HepG2 (cell line): Measurements from ENCODE around the gene LYST. TPM values are rescaled to one million over a fixed set of nuclear protein-coding genes. Genes with fewer than 3 reads are reported as not detected.
"Not testable (repeated sequence)": the region's sequence is repeated elsewhere in the genome, so short reads cannot be mapped to it uniquely, and the experiment has no call there.

ENCODE experiments used
- ATAC-seq: fragments of 200-7000 bp; cut with Tn5 transposase; 3 replicates; pipeline ENCODE4 v1.9.1; 2020; ENCODE audit warnings: mild to moderate bottlenecking, moderate library complexity
- BruUV-seq: library from RNA; stranded (reverse); fragments of 400-500 nt; replicated peaks from 2 replicates; lab custom pipeline; 2021; lab: Mats Ljungman, UMichigan
- CTCF ChIA-PET: fragments of 300-600 bp; formaldehyde crosslinking; extraction: SDS; loops from one replicate; lab custom pipeline; 2021; ENCODE audit warnings: low total read pairs, inconsistent platforms, low intra/inter-chr PET ratio; lab: Yijun Ruan, JAX
- POLR2A ChIA-PET: fragments of 350-600 bp; sonication (Branson Sonifier 250); formaldehyde crosslinking; loops from one replicate; lab custom pipeline; 2020; ENCODE audit warnings: antibody characterized with exemption, inconsistent platforms; lab: Yijun Ruan, JAX
- DNase-seq: peaks from one replicate; pipeline ENCODE4 v3.0.0-alpha.2; 2015; ENCODE audit warnings: low spot score
- FAIRE-seq: peaks from 3 replicates; lab custom pipeline; 2011; peaks lifted over from hg19 to GRCh38; lab: Jason Lieb, UNC
- H2AFZ ChIP-seq: one replicate; pipeline ENCODE4 v1.6.1; 2011; ENCODE audit warnings: low read length, inconsistent platforms
- H3K27ac ChIP-seq: fragments of 300-600 bp; 3 replicates; pipeline ENCODE4 v1.8.0; 2011; ENCODE audit warnings: mixed run types, mild to moderate bottlenecking, mixed read lengths, low read length, inconsistent platforms; ENCODE audit not compliant: insufficient read depth; ENCODE audit errors: extremely low read length
- H3K27me3 ChIP-seq, 2 experiments: fragments of 200-600 bp in 1 of 2; 2 replicates in 1 of 2; 3 replicates in 1 of 2; pipeline versions ENCODE4 v1.6.0 to v1.8.0; 2011; ENCODE audit warnings: low read length in 2 of 2, mild to moderate bottlenecking in 2 of 2, moderate library complexity in 2 of 2, inconsistent platforms in 1 of 2; ENCODE audit not compliant: insufficient read depth in 2 of 2, control insufficient read depth in 1 of 2
- H3K36me3 ChIP-seq, 2 experiments: fragments of 200-600 bp in 1 of 2; replicated peaks in 1 of 2; 2 replicates in 1 of 2; 3 replicates in 1 of 2; pipeline versions ENCODE4 v1.5.1 to v1.8.0; 2011; ENCODE audit warnings: low read length in 2 of 2, inconsistent platforms in 1 of 2; ENCODE audit not compliant: insufficient read depth in 2 of 2, control insufficient read depth in 1 of 2
- H3K4me1 ChIP-seq: 2 replicates; pipeline ENCODE4 v1.5.1; 2012; ENCODE audit warnings: low read length, inconsistent platforms; ENCODE audit not compliant: insufficient read depth
- H3K4me2 ChIP-seq: 2 replicates; pipeline ENCODE4 v1.6.0; 2011; ENCODE audit warnings: low read depth, low read length, inconsistent platforms
- H3K4me3 ChIP-seq, 3 experiments: fragments of 200-600 bp in 1 of 3; sonication (generic), shearing (Covaris generic) in 1 of 3; replicated peaks in 1 of 3; 2 replicates each; pipeline ENCODE4 v1.5.1; 2011 to 2016; ENCODE audit warnings: low read length in 3 of 3, inconsistent platforms in 2 of 3, low read depth in 2 of 3, mild to moderate bottlenecking in 2 of 3, control low read depth in 1 of 3, mixed read lengths in 1 of 3; ENCODE audit not compliant: insufficient read depth in 1 of 3
- H3K79me2 ChIP-seq: one replicate; pipeline ENCODE4 v1.6.1; 2011; ENCODE audit warnings: low read length, inconsistent platforms; ENCODE audit not compliant: insufficient read depth
- H3K9ac ChIP-seq: 2 replicates; pipeline ENCODE4 v1.6.0; 2011; ENCODE audit warnings: mild to moderate bottlenecking, low read depth, low read length, inconsistent platforms; ENCODE audit not compliant: insufficient read depth
- H3K9me3 ChIP-seq: 2 replicates; pipeline ENCODE4 v1.5.1; 2012; ENCODE audit warnings: mild to moderate bottlenecking, low read length
- H4K20me1 ChIP-seq: 2 replicates; pipeline ENCODE4 v1.6.0; 2011; ENCODE audit warnings: inconsistent platforms, mild to moderate bottlenecking, low read length, moderate library complexity; ENCODE audit not compliant: insufficient read depth
- GATAD1 ChIP-seq: IDR thresholded peaks from 2 replicates; pipeline ENCODE4 v1.6.1; 2016; ENCODE audit warnings: missing genetic modification reagents, missing compliant biosample characterization
- KAT8 ChIP-seq: IDR thresholded peaks from 2 replicates; pipeline ENCODE4 v1.6.1; 2016; ENCODE audit warnings: missing genetic modification reagents, missing compliant biosample characterization
- MIER3 ChIP-seq: IDR thresholded peaks from 2 replicates; pipeline ENCODE4 v1.6.1; 2016; ENCODE audit warnings: missing compliant biosample characterization, borderline replicate concordance
- NR2C2 ChIP-seq: sonication (generic); formaldehyde crosslinking; IDR thresholded peaks from 2 replicates; pipeline ENCODE4 v1.4.0; 2020; ENCODE audit warnings: missing genetic modification reagents, mild to moderate bottlenecking, moderate library complexity, borderline replicate concordance
- SNAPC2 ChIP-seq: sonication (generic); formaldehyde crosslinking; IDR thresholded peaks from 2 replicates; pipeline ENCODE4 v1.8.1; 2022; ENCODE audit warnings: mild to moderate bottlenecking, missing genetic modification reagents
- YEATS2 ChIP-seq: sonication (generic); formaldehyde crosslinking; IDR thresholded peaks from 2 replicates; pipeline ENCODE4 v1.4.0; 2020; ENCODE audit warnings: missing genetic modification reagents, borderline replicate concordance
- ZBTB38 ChIP-seq: sonication (generic); formaldehyde crosslinking; IDR thresholded peaks from 2 replicates; pipeline ENCODE4 v1.5.1; 2020; ENCODE audit warnings: mild to moderate bottlenecking, missing genetic modification reagents
- ZBTB7B ChIP-seq: sonication (generic); formaldehyde crosslinking; IDR thresholded peaks from 2 replicates; pipeline ENCODE4 v1.4.0; 2020; ENCODE audit warnings: missing genetic modification reagents
- ZNF550 ChIP-seq: sonication (generic); formaldehyde crosslinking; IDR thresholded peaks from 2 replicates; pipeline ENCODE4 v1.4.0; 2020; ENCODE audit warnings: mild to moderate bottlenecking, missing genetic modification reagents, borderline replicate concordance
- ZNF614 ChIP-seq: IDR thresholded peaks from 2 replicates; pipeline ENCODE4 v1.6.1; 2018; ENCODE audit warnings: missing biosample characterization, missing genetic modification reagents, inconsistent platforms, borderline replicate concordance
- ZNF782 ChIP-seq: sonication (generic); formaldehyde crosslinking; IDR thresholded peaks from 2 replicates; pipeline ENCODE4 v1.4.0; 2020; ENCODE audit warnings: missing genetic modification reagents, mild to moderate bottlenecking, borderline replicate concordance
- WGBS: methylation state at CpG from one replicate; pipeline ENCODE4 v1.1.6; 2017; ENCODE audit warnings: low lambda C conversion rate; 5-methylcytosine and 5-hydroxymethylcytosine counted together
- in situ Hi-C: cut with HindIII; loops from 2 replicates; pipeline ENCODE4 v1.10.0; 2017; ENCODE audit warnings: low pct_unique_long_range_greater_than_20kb; ENCODE audit not compliant: extremely low pct_ligation_motif_present
- intact Hi-C: fragments of 100-400 bp; cut with micrococcal nuclease; formaldehyde crosslinking; loops from one replicate; pipeline ENCODE4 v1.10.0; 2022; ENCODE audit not compliant: unreplicated experiment
- polyA plus RNA-seq, 8 experiments: library from polyadenylated mRNA; depleted of rRNA in 3 of 8; stranded (reverse) in 7 of 8; unstranded in 1 of 8; fragments of >200 nt; fragmentation: Illumina TruSeq in 4 of 8; extraction: Trizol in 4 of 8; gene quantifications; 2 replicates each; pipeline versions ENCODE4 v1.2.1 to v1.2.3, GENCODE V29; 2011 to 2016; ENCODE audit warnings: low read depth in 4 of 8, missing spikeins in 1 of 8, mixed read lengths in 1 of 8; ENCODE audit not compliant: insufficient read depth in 1 of 8
- total RNA-seq, 5 experiments: library from RNA; depleted of rRNA; stranded (reverse); fragments of >200 nt; fragmentation: Illumina TruSeq; extraction: Trizol; gene quantifications; 2 replicates each; pipeline ENCODE4 v1.2.3, GENCODE V29; 2016; ENCODE audit warnings: low read depth in 1 of 5
- TF ChIP-seq, protein P1 (sequence below): sonication (generic); formaldehyde crosslinking; IDR thresholded peaks from 2 replicates; pipeline ENCODE4 v1.5.1; 2020; ENCODE audit warnings: missing genetic modification reagents, mild to moderate bottlenecking, borderline replicate concordance
- TF ChIP-seq, protein P2 (sequence below): sonication (generic); formaldehyde crosslinking; IDR thresholded peaks from 2 replicates; pipeline ENCODE4 v1.8.1; 2022; ENCODE audit warnings: mild to moderate bottlenecking, missing genetic modification reagents
- TF ChIP-seq, protein P3 (sequence below): IDR thresholded peaks from 2 replicates; pipeline ENCODE4 v1.4.0; 2020; ENCODE audit warnings: mild to moderate bottlenecking, missing genetic modification reagents
- TF ChIP-seq, protein P4 (sequence below): sonication (generic); formaldehyde crosslinking; IDR thresholded peaks from 2 replicates; pipeline ENCODE4 v1.4.0; 2020; ENCODE audit warnings: missing genetic modification reagents

Gene LYST
- total and polyA plus RNA-seq, 2 of the 13 experiments (the other 11 are each of a cell fraction or from before 2014, with no cell fraction given) = 0.91 to 2.5 TPM

DNA sequence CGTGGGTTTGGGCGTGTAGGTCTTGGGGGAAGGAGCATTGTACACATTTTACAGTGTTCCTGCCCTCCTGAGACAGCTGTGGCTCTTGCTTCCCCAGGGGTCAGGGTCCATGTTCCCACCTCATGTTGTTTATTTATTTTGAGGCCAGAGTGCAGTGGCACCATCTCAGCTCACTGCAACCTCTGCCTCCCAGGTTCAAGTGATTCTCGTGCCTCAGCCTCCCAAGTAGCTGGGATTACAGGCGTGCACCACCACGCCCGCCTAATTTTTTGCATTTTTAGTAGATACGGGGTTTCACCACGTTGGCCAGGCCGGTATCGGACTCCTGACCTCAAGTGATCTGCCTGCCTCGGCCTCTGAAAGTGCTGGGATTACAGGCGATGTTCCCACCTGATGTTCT, 219.2 kb downstream of the LYST start:
- 50% methylated on average over 12 of the region's 12 CpGs for WGBS
- Histone ChIP-seq H3K27ac (peak overlapping the region; percentile 87), H3K79me2 (peaks cover 63% of the 10 kb centered on the region), H4K20me1 (peaks cover 35% of the 10 kb centered on the region; the same call in 1 of the 2 replicates), H3K4me1 (peaks cover 69% of the 10 kb centered on the region), H3K4me3 (peak overlapping the region in 2 of 3 experiments; percentile 36 to 88; a peak in 2 of 6 replicates), H3K4me2 (peak overlapping the region; percentile 97)
- BruUV-seq, CTCF ChIA-PET, intact Hi-C loops, H3K27me3 ChIP-seq, H2AFZ ChIP-seq, H3K9ac ChIP-seq, H3K36me3 ChIP-seq, H3K9me3 ChIP-seq, in situ Hi-C loops: not testable (repeated sequence)
- peak; percentile 16 for ATAC-seq
- peak; percentile 70 for DNase-seq
- POLR2A ChIA-PET = interaction anchor here (1.0 to 3.1 kb wide), 5 partner anchors 10 to 143 kb away, joined by 3 to 13 read pairs (median 7); partner anchors contain the start of gene B3GALNT2
- FAIRE-seq = peak; percentile 77
- TF ChIP-seq, protein P1, sequence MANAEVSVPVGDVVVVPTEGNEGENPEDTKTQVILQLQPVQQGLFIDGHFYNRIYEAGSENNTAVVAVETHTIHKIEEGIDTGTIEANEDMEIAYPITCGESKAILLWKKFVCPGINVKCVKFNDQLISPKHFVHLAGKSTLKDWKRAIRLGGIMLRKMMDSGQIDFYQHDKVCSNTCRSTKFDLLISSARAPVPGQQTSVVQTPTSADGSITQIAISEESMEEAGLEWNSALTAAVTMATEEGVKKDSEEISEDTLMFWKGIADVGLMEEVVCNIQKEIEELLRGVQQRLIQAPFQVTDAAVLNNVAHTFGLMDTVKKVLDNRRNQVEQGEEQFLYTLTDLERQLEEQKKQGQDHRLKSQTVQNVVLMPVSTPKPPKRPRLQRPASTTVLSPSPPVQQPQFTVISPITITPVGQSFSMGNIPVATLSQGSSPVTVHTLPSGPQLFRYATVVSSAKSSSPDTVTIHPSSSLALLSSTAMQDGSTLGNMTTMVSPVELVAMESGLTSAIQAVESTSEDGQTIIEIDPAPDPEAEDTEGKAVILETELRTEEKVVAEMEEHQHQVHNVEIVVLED (CRISPR knock-in tag) = peak; percentile 21; the same call in 1 of the 2 replicates
- TF ChIP-seq NR2C2 (CRISPR knock-in tag) = peak; percentile 71
- TF ChIP-seq, protein P2, sequence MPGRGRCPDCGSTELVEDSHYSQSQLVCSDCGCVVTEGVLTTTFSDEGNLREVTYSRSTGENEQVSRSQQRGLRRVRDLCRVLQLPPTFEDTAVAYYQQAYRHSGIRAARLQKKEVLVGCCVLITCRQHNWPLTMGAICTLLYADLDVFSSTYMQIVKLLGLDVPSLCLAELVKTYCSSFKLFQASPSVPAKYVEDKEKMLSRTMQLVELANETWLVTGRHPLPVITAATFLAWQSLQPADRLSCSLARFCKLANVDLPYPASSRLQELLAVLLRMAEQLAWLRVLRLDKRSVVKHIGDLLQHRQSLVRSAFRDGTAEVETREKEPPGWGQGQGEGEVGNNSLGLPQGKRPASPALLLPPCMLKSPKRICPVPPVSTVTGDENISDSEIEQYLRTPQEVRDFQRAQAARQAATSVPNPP (CRISPR knock-in tag) = 0 out of 2 replicates have a peak, but pooled peaks have one; percentile 55
- TF ChIP-seq ZNF782 (CRISPR knock-in tag) = 0 out of 2 replicates have a peak, but pooled peaks have one; percentile 39
- TF ChIP-seq SNAPC2 (CRISPR knock-in tag) = 0 out of 2 replicates have a peak, but pooled peaks have one; percentile 38
- TF ChIP-seq, protein P3, sequence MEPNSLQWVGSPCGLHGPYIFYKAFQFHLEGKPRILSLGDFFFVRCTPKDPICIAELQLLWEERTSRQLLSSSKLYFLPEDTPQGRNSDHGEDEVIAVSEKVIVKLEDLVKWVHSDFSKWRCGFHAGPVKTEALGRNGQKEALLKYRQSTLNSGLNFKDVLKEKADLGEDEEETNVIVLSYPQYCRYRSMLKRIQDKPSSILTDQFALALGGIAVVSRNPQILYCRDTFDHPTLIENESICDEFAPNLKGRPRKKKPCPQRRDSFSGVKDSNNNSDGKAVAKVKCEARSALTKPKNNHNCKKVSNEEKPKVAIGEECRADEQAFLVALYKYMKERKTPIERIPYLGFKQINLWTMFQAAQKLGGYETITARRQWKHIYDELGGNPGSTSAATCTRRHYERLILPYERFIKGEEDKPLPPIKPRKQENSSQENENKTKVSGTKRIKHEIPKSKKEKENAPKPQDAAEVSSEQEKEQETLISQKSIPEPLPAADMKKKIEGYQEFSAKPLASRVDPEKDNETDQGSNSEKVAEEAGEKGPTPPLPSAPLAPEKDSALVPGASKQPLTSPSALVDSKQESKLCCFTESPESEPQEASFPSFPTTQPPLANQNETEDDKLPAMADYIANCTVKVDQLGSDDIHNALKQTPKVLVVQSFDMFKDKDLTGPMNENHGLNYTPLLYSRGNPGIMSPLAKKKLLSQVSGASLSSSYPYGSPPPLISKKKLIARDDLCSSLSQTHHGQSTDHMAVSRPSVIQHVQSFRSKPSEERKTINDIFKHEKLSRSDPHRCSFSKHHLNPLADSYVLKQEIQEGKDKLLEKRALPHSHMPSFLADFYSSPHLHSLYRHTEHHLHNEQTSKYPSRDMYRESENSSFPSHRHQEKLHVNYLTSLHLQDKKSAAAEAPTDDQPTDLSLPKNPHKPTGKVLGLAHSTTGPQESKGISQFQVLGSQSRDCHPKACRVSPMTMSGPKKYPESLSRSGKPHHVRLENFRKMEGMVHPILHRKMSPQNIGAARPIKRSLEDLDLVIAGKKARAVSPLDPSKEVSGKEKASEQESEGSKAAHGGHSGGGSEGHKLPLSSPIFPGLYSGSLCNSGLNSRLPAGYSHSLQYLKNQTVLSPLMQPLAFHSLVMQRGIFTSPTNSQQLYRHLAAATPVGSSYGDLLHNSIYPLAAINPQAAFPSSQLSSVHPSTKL = peak; percentile 90
- peak; percentile 73 for TF ChIP-seq KAT8 (CRISPR knock-in tag)
- TF ChIP-seq GATAD1 (CRISPR knock-in tag) = peak; percentile 49; the same call in 1 of the 2 replicates
- TF ChIP-seq ZNF550 (CRISPR knock-in tag) = 0 out of 2 replicates have a peak, but pooled peaks have one; percentile 76
- peak; percentile 60; the same call in 1 of the 2 replicates for TF ChIP-seq MIER3 (CRISPR knock-in tag)
- peak; percentile 43; the same call in 1 of the 2 replicates for TF ChIP-seq YEATS2 (CRISPR knock-in tag)
- TF ChIP-seq, protein P4, sequence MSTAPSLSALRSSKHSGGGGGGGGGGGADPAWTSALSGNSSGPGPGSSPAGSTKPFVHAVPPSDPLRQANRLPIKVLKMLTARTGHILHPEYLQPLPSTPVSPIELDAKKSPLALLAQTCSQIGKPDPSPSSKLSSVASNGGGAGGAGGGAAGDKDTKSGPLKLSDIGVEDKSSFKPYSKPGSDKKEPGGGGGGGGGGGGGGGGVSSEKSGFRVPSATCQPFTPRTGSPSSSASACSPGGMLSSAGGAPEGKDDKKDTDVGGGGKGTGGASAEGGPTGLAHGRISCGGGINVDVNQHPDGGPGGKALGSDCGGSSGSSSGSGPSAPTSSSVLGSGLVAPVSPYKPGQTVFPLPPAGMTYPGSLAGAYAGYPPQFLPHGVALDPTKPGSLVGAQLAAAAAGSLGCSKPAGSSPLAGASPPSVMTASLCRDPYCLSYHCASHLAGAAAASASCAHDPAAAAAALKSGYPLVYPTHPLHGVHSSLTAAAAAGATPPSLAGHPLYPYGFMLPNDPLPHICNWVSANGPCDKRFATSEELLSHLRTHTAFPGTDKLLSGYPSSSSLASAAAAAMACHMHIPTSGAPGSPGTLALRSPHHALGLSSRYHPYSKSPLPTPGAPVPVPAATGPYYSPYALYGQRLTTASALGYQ = peak; percentile 74; the same call in 1 of the 2 replicates
- peak; percentile 80 for TF ChIP-seq ZBTB38 (CRISPR knock-in tag)
- TF ChIP-seq ZBTB7B = peak; percentile 83
- peak; percentile 85; the same call in 1 of the 2 replicates for TF ChIP-seq ZNF614 (CRISPR knock-in tag)
